Mesenchymal stem cell (in vitro differentiated cells and primary cell): Measurements from ENCODE around the gene MXRA7.
A peak's percentile ranks its signal among the peaks of the same experiment; 100 is the strongest.
"Not testable (repeated sequence)": the region's sequence is repeated elsewhere in the genome, so short reads cannot be mapped to it uniquely, and the experiment has no call there.

ENCODE experiments used
- DNase-seq: peaks from one replicate; pipeline ENCODE4 v3.0.0-alpha.2; 2013
- H2AFZ ChIP-seq: one replicate; pipeline ENCODE4 v1.6.1; 2013; ENCODE audit warnings: low read depth, mild to moderate bottlenecking, control low read depth, inconsistent platforms, low read length, moderate library complexity
- H2AK5ac ChIP-seq: 2 replicates; pipeline ENCODE4 v1.6.1; 2013; ENCODE audit warnings: low read length, moderate library complexity, mild to moderate bottlenecking, inconsistent platforms; ENCODE audit not compliant: severe bottlenecking
- H2BK120ac ChIP-seq: one replicate; pipeline ENCODE4 v1.6.1; 2013; ENCODE audit warnings: low read depth, mild to moderate bottlenecking, inconsistent platforms, low read length, moderate library complexity
- H2BK12ac ChIP-seq, 2 experiments: one replicate each; pipeline ENCODE4 v1.6.1; 2013; ENCODE audit warnings: inconsistent platforms in 2 of 2, low read length in 2 of 2, mild to moderate bottlenecking in 2 of 2, moderate library complexity in 2 of 2, control low read depth in 1 of 2
- H2BK15ac ChIP-seq: one replicate; pipeline ENCODE4 v1.6.1; 2013; ENCODE audit warnings: mild to moderate bottlenecking, low read depth, inconsistent platforms; ENCODE audit not compliant: poor library complexity, severe bottlenecking
- H2BK5ac ChIP-seq: 2 replicates; pipeline ENCODE4 v1.6.1; 2013; ENCODE audit warnings: low read depth, mild to moderate bottlenecking, low read length, control low read depth, inconsistent platforms; ENCODE audit not compliant: poor library complexity, severe bottlenecking
- H3K14ac ChIP-seq, 2 experiments: one replicate each; pipeline ENCODE4 v1.6.1; 2013; ENCODE audit warnings: inconsistent platforms in 2 of 2, low read length in 2 of 2, control low read depth in 1 of 2, mild to moderate bottlenecking in 1 of 2, moderate library complexity in 1 of 2
- H3K18ac ChIP-seq, 2 experiments: one replicate each; pipeline ENCODE4 v1.6.1; 2013; ENCODE audit warnings: inconsistent platforms in 2 of 2, low read length in 2 of 2, control low read depth in 1 of 2, low read depth in 1 of 2, mild to moderate bottlenecking in 1 of 2
- H3K23ac ChIP-seq, 2 experiments: one replicate each; pipeline ENCODE4 v1.6.1; 2013; ENCODE audit warnings: inconsistent platforms in 2 of 2, low read length in 2 of 2, mild to moderate bottlenecking in 2 of 2, moderate library complexity in 2 of 2, control low read depth in 1 of 2
- H3K27ac ChIP-seq: 2 replicates; pipeline ENCODE4 v1.5.1; 2013; ENCODE audit warnings: mild to moderate bottlenecking, moderate library complexity, low read length, control low read depth, inconsistent platforms; ENCODE audit not compliant: poor library complexity, severe bottlenecking
- H3K27me3 ChIP-seq, 2 experiments: 2 replicates each; pipeline versions ENCODE4 v1.6.1 to v1.7.0; 2013; ENCODE audit warnings: low read length in 2 of 2, mild to moderate bottlenecking in 2 of 2, moderate library complexity in 2 of 2, control low read depth in 1 of 2, inconsistent platforms in 1 of 2; ENCODE audit not compliant: control insufficient read depth in 1 of 2, insufficient read depth in 1 of 2
- H3K36me3 ChIP-seq, 2 experiments: 2 replicates each; pipeline versions ENCODE4 v1.6.1 to v1.7.0; 2013; ENCODE audit warnings: low read length in 2 of 2, control low read depth in 1 of 2, inconsistent platforms in 1 of 2, low read depth in 1 of 2, mild to moderate bottlenecking in 1 of 2; ENCODE audit not compliant: insufficient read depth in 2 of 2, control insufficient read depth in 1 of 2
- H3K4ac ChIP-seq, 2 experiments: one replicate each; pipeline ENCODE4 v1.6.1; 2013; ENCODE audit warnings: inconsistent platforms in 2 of 2, low read length in 2 of 2, mild to moderate bottlenecking in 2 of 2, moderate library complexity in 2 of 2, control low read depth in 1 of 2, low read depth in 1 of 2
- H3K4me1 ChIP-seq: 2 replicates; pipeline ENCODE4 v1.6.1; 2013; ENCODE audit warnings: low read depth, low read length, control low read depth; ENCODE audit not compliant: control insufficient read depth, insufficient read depth
- H3K4me2 ChIP-seq: 2 replicates; pipeline ENCODE4 v1.6.1; 2013; ENCODE audit warnings: low read length, mild to moderate bottlenecking, inconsistent platforms; ENCODE audit not compliant: poor library complexity, severe bottlenecking
- H3K4me3 ChIP-seq, 2 experiments: 2 replicates each; pipeline versions ENCODE4 v1.5.1 to v1.7.0; 2013; ENCODE audit warnings: low read length in 2 of 2, mild to moderate bottlenecking in 2 of 2, control low read depth in 1 of 2, low read depth in 1 of 2; ENCODE audit not compliant: insufficient read depth in 1 of 2
- H3K79me1 ChIP-seq: replicated peaks from 2 replicates; pipeline ENCODE4 v1.6.1; 2013; ENCODE audit warnings: mild to moderate bottlenecking, control low read depth, low read length, inconsistent platforms; ENCODE audit not compliant: poor library complexity, severe bottlenecking
- H3K9ac ChIP-seq: 2 replicates; pipeline ENCODE4 v1.7.0; 2013; ENCODE audit warnings: mild to moderate bottlenecking, low read length, moderate library complexity
- H3K9me3 ChIP-seq: 2 replicates; pipeline ENCODE4 v1.7.0; 2013; ENCODE audit warnings: mild to moderate bottlenecking, low read length; ENCODE audit not compliant: control insufficient read depth
- H4K8ac ChIP-seq: one replicate; pipeline ENCODE4 v1.6.1; 2013; ENCODE audit warnings: inconsistent platforms, mild to moderate bottlenecking, low read length, moderate library complexity
- H4K91ac ChIP-seq: one replicate; pipeline ENCODE4 v1.6.1; 2013; ENCODE audit warnings: mild to moderate bottlenecking, low read length, inconsistent platforms
- WGBS: methylation state at CpG from one replicate; pipeline ENCODE4 v1.1.7; 2013; ENCODE audit warnings: mixed read lengths; 5-methylcytosine and 5-hydroxymethylcytosine counted together

MXRA7 gene

DNA sequence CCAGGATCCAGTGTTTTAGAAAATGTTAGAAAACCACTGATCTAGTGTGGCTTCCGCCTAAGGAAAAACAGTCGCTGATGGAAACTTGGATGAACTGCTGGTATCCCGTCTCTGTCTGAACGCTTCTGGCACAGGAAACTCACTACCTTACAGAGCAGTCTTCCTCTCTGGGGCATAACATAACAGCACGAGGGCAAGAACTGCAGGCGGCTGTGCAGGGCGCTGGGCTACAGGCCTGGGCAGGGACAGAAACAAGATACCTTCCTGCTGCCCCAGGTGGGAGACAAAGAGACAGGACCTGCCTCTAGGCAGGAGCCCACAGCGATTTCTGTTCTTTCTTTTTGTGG lies 10.5 kb downstream of the MXRA7 start:
- no peak for DNase-seq
- Histone ChIP-seq H3K18ac (peak overlapping the region in 1 of 2 experiments; percentile 67), H3K4ac (no peak overlapping the region), H3K27me3 (no peaks in the 10 kb centered on the region), H3K4me3 (peak overlapping the region in 1 of 2 experiments; percentile 70), H2BK15ac (peak overlapping the region; percentile 44), H2BK12ac (peak overlapping the region in 1 of 2 experiments; percentile 29), H3K14ac (peak overlapping the region in 1 of 2 experiments; percentile 55), H3K36me3 (peaks cover 0 to 5% of the 10 kb centered on the region in 2 experiments), H3K4me2 (no peak overlapping the region), H2AFZ (no peak overlapping the region), H3K4me1 (peaks cover 55% of the 10 kb centered on the region), H3K27ac (peak overlapping the region; percentile 92), H3K23ac (peak overlapping the region in 1 of 2 experiments; percentile 23), H4K91ac (peak overlapping the region; percentile 31), H2AK5ac (peak overlapping the region; percentile 4), H4K8ac (peak overlapping the region; percentile 65), H3K9ac (peak overlapping the region; percentile 87), H3K79me1 (no peaks in the 10 kb centered on the region), H2BK5ac (peak overlapping the region; percentile 69), H3K9me3 (no peaks in the 10 kb centered on the region), H2BK120ac (no peak overlapping the region)
- WGBS, result 73% methylated on average over 8 of the region's 8 CpGs

DNA sequence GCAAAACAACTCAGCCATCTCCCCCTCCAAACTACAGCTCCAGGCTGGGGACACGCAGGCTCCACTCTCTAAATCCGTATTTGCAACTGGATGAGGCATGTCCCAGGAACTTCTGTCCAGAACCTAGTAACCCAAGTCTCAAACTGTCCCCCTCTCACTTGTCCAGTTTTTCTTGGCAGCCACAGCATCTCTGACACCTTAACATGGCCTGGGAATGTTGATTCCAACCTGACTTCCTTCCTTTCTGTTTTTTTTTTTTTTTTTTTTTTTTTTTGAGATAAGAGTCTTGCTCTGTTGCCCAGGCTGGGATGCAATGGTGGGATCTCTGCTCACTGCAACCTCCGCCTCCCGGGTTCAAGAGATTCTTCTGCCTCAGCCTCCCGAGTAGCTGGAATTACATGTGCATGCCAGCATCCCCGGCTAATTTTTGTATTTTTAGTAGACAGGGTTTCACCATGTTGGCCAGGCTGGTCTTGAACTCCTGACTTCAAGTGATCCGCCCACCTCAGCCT lies 12.2 kb downstream of the MXRA7 start:
- not testable (repeated sequence) for H3K27me3 ChIP-seq, H2BK15ac ChIP-seq, H2BK5ac ChIP-seq, H3K9me3 ChIP-seq, H3K4me2 ChIP-seq, DNase-seq, H2AFZ ChIP-seq, H3K23ac ChIP-seq, H3K36me3 ChIP-seq, H3K4me3 ChIP-seq, H2BK12ac ChIP-seq, H2BK120ac ChIP-seq, H3K27ac ChIP-seq, H3K79me1 ChIP-seq, H3K9ac ChIP-seq, H3K14ac ChIP-seq, H4K91ac ChIP-seq
- peak overlapping the region in 1 of 2 experiments; percentile 44 for H3K18ac ChIP-seq
- peaks cover 63% of the 10 kb centered on the region for H3K4me1 ChIP-seq
- H3K4ac ChIP-seq, result peak overlapping the region in 1 of 2 experiments; percentile 29
- 96% methylated on average over 7 of the region's 7 CpGs for WGBS
- H2AK5ac ChIP-seq, result peak overlapping the region; percentile 46
- H4K8ac ChIP-seq, result peak overlapping the region; percentile 41

DNA sequence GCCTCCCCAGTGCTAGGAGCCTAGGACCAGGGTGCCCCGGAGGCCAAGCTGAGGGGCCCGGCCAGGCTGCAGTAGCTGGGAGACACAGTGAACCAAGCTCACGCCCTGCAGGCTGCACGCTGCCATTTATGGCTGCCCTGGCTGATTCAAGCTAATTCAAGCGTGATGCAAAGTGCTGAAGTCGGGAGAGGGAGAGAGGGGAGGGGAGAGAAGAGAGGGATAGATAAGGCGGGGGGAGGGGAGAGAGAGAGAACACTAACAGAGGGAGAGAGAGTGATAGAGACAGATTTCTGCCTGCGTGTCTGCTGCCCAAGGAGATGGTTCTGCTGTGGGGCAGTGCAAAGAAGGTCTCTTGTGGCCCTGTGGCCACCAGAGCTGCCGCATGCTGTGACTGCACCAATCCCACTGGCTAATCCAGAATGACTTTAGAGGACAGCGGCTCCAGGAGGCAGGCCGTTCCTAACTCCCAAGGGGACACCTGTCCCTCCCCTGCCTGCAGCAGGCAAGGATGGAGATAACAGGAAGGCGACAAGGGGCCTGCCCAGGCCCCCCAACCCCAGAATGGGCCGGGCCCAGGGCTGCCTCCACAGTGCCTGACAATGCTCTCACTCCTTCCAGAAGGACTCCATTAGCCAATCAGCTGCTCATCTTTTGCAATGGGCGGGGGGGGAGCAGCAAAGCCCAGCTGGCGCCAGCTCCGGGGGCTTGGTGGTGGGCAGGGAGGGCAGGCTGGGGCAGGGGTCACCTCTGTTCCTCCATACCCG lies 12.9 kb downstream of the MXRA7 start:
- Histone ChIP-seq H3K23ac (no peak overlapping the region), H2BK5ac (no peak overlapping the region), H3K9me3 (no peaks in the 10 kb centered on the region), H3K4me3 (peak overlapping the region in 1 of 2 experiments; percentile 32), H2BK120ac (no peak overlapping the region), H3K79me1 (peaks cover 4% of the 10 kb centered on the region), H3K4me2 (no peak overlapping the region), H3K27me3 (no peaks in the 10 kb centered on the region), H3K4me1 (peaks cover 62% of the 10 kb centered on the region), H3K14ac (peak overlapping the region in 1 of 2 experiments; percentile 30), H3K18ac (peak overlapping the region in 1 of 2 experiments; percentile 44), H4K91ac (peak overlapping the region; percentile 24), H2BK12ac (peak overlapping the region in 1 of 2 experiments; percentile 26), H3K27ac (peak overlapping the region; percentile 47), H3K9ac (peak overlapping the region; percentile 69), H2BK15ac (no peak overlapping the region), H2AFZ (no peak overlapping the region), H3K4ac (peak overlapping the region; percentile 29 to 36), H4K8ac (peak overlapping the region; percentile 41), H2AK5ac (peak overlapping the region; percentile 46), H3K36me3 (peaks cover 0 to 6% of the 10 kb centered on the region in 2 experiments)
- peak; percentile 77 for DNase-seq
- WGBS, result 43% methylated on average over 17 of the region's 17 CpGs
